SK-N-MC (cell line): Measurements from ENCODE around the gene GRAMD2B.
"Not testable (repeated sequence)": the region's sequence is repeated elsewhere in the genome, so short reads cannot be mapped to it uniquely, and the experiment has no call there.

ENCODE experiments used
- EZH2 ChIP-seq: fragments of 200-600 bp; sonication (generic); IDR thresholded peaks from one replicate; pipeline ENCODE4 v1.6.1; 2017; ENCODE audit warnings: antibody characterized with exemption
- POLR2AphosphoS5 ChIP-seq: IDR thresholded peaks from 2 replicates; pipeline ENCODE4 v1.6.1; 2012; ENCODE audit warnings: mild to moderate bottlenecking, low read depth, low read length, borderline replicate concordance

- TF ChIP-seq EZH2, POLR2AphosphoS5: not testable (repeated sequence)
These were observed 26.5 kb upstream of the GRAMD2B start for GRCh38 chr5:126396721-126397120.
